OCI-LY1 (cell line): ENCODE data around the gene AAMDC.

Source experiments
- H2AFZ ChIP-seq: fragments of 200-600 bp; sonication (generic), shearing (Covaris generic); 2 replicates; pipeline ENCODE4 v1.6.0; 2014; ENCODE audit warnings: antibody characterized with exemption, mild to moderate bottlenecking, low read length
- H3F3A ChIP-seq: fragments of 200-600 bp; sonication (generic), shearing (Covaris generic); 2 replicates; pipeline ENCODE4 v1.6.0; 2014; ENCODE audit warnings: mild to moderate bottlenecking, antibody characterized with exemption, low read length, moderate library complexity; ENCODE audit not compliant: insufficient read depth
- H3K27ac ChIP-seq: fragments of 200-600 bp; sonication (generic); 2 replicates; pipeline ENCODE4 v1.5.1; 2014; ENCODE audit warnings: low read length, mixed run types, mild to moderate bottlenecking, low read depth; ENCODE audit not compliant: poor library complexity, severe bottlenecking
- H3K27me3 ChIP-seq: fragments of 200-600 bp; sonication (generic); 2 replicates; pipeline ENCODE4 v1.6.0; 2014; ENCODE audit warnings: antibody characterized with exemption, mild to moderate bottlenecking, low read length, moderate library complexity; ENCODE audit not compliant: insufficient read depth
- H3K36me3 ChIP-seq: fragments of 200-600 bp; sonication (generic); 2 replicates; pipeline ENCODE4 v1.6.1; 2014; ENCODE audit warnings: mild to moderate bottlenecking, antibody characterized with exemption, low read length, moderate library complexity, mixed read lengths; ENCODE audit not compliant: insufficient read depth
- H3K4me1 ChIP-seq: fragments of 200-600 bp; sonication (generic); 2 replicates; pipeline ENCODE4 v1.5.1; 2014; ENCODE audit warnings: mild to moderate bottlenecking, low read length, moderate library complexity; ENCODE audit not compliant: insufficient read depth, severe bottlenecking
- H3K4me2 ChIP-seq: fragments of 200-600 bp; sonication (generic), shearing (Covaris generic); 2 replicates; pipeline ENCODE4 v1.6.1; 2014; ENCODE audit warnings: low read length
- H3K4me3 ChIP-seq: fragments of 200-600 bp; sonication (generic); 2 replicates; pipeline ENCODE4 v1.5.1; 2014; ENCODE audit warnings: low read length, low read depth, mild to moderate bottlenecking, mixed read lengths; ENCODE audit not compliant: poor library complexity, severe bottlenecking
- H3K79me2 ChIP-seq: fragments of 200-600 bp; shearing (Covaris generic); 2 replicates; pipeline ENCODE4 v1.6.1; 2016; ENCODE audit warnings: mixed run types, low read length, mixed read lengths; ENCODE audit not compliant: insufficient read depth
- H3K9ac ChIP-seq: fragments of 200-600 bp; sonication (generic), shearing (Covaris generic); 2 replicates; pipeline ENCODE4 v1.6.1; 2014; ENCODE audit warnings: mild to moderate bottlenecking, low read length, mixed read lengths
- H3K9me2 ChIP-seq: fragments of 200-600 bp; sonication (generic), shearing (Covaris generic); 2 replicates; pipeline ENCODE4 v1.6.1; 2014; ENCODE audit warnings: low read depth, mild to moderate bottlenecking, low read length, mixed read lengths
- H3K9me3 ChIP-seq: fragments of 200-600 bp; shearing (Covaris generic); 2 replicates; pipeline ENCODE4 v1.6.1; 2014; ENCODE audit warnings: low read length, mixed read lengths
- H4K20me1 ChIP-seq: fragments of 200-600 bp; sonication (generic), shearing (Covaris generic); 2 replicates; pipeline ENCODE4 v1.6.0; 2016; ENCODE audit warnings: mild to moderate bottlenecking, low read length; ENCODE audit not compliant: insufficient read depth
- CTCF ChIP-seq: fragments of 200-600 bp; sonication (generic), shearing (Covaris generic); IDR thresholded peaks from 2 replicates; pipeline ENCODE4 v1.5.1; 2017; ENCODE audit warnings: mild to moderate bottlenecking, antibody characterized with exemption, low read length, moderate library complexity, mixed read lengths
- EZH2 ChIP-seq: fragments of 200-600 bp; sonication (generic), shearing (Covaris generic); IDR thresholded peaks from 2 replicates; pipeline ENCODE4 v1.8.0; 2017; ENCODE audit warnings: borderline replicate concordance, mixed run types, mild to moderate bottlenecking, antibody characterized with exemption, low read length, moderate library complexity, mixed read lengths

Gene AAMDC

GRCh38 chr11:77783025-77783424, 37.9 kb upstream of the AAMDC start:
- H3K9ac ChIP-seq, result no peak overlapping the region
- no peak overlapping the region for H3K4me3 ChIP-seq
- no peak overlapping the region for H2AFZ ChIP-seq
- no peak overlapping the region for H3K27ac ChIP-seq
- no peaks in the 10 kb centered on the region for H3F3A ChIP-seq
- H3K9me2 ChIP-seq, result no peaks in the 10 kb centered on the region
- no peaks in the 10 kb centered on the region for H4K20me1 ChIP-seq
- no peaks in the 10 kb centered on the region for H3K4me1 ChIP-seq
- no peaks in the 10 kb centered on the region for H3K27me3 ChIP-seq
- no peaks in the 10 kb centered on the region for H3K9me3 ChIP-seq
- H3K4me2 ChIP-seq, result no peak overlapping the region
- peaks cover 59% of the 10 kb centered on the region for H3K79me2 ChIP-seq
- TF ChIP-seq EZH2 (no peak), CTCF (no peak)
- no peaks in the 10 kb centered on the region for H3K36me3 ChIP-seq

DNA sequence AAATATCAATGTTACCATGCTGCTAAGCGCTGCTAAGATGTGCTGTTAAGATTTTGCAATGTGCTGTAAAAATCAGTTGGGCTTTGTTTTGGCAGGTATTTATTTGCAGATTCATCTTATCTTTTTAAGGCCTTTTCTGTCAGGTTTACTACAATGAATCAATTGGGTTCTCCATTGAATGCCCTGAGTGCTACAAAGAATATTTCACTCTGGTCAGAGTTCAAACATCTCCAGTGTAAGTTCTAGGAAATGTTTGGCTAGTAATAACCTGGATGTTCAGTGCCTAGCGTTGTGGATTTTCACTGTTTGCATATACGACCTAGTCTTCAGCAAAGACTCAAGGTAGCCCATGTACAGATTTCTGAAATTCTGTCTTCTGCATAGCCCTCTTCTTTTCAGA, 36.4 kb upstream of the AAMDC start:
- TF ChIP-seq EZH2, result no peak
- no peak for TF ChIP-seq CTCF
- H3K9ac ChIP-seq, result no peak overlapping the region
- H3K9me3 ChIP-seq, result no peaks in the 10 kb centered on the region
- H3K36me3 ChIP-seq, result no peaks in the 10 kb centered on the region
- no peak overlapping the region for H3K4me2 ChIP-seq
- no peak overlapping the region for H3K4me3 ChIP-seq
- no peaks in the 10 kb centered on the region for H3K27me3 ChIP-seq
- no peaks in the 10 kb centered on the region for H4K20me1 ChIP-seq
- no peaks in the 10 kb centered on the region for H3K4me1 ChIP-seq
- no peak overlapping the region for H3K27ac ChIP-seq
- no peak overlapping the region for H2AFZ ChIP-seq
- no peaks in the 10 kb centered on the region for H3K9me2 ChIP-seq
- H3F3A ChIP-seq, result no peaks in the 10 kb centered on the region
- peaks cover 65% of the 10 kb centered on the region for H3K79me2 ChIP-seq

GRCh38 chr11:77789061-77789730, 31.7 kb upstream of the AAMDC start:
- H3K9me3 ChIP-seq, result peaks cover 8% of the 10 kb centered on the region
- no peaks in the 10 kb centered on the region for H3K9me2 ChIP-seq
- H3K9ac ChIP-seq, result no peak overlapping the region
- H3K36me3 ChIP-seq, result peaks cover 19% of the 10 kb centered on the region
- no peak overlapping the region for H2AFZ ChIP-seq
- no peak overlapping the region for H3K27ac ChIP-seq
- H3K27me3 ChIP-seq, result no peaks in the 10 kb centered on the region
- H3K4me3 ChIP-seq, result no peak overlapping the region
- H3K79me2 ChIP-seq, result peaks cover 60% of the 10 kb centered on the region
- no peak overlapping the region for H3K4me2 ChIP-seq
- TF ChIP-seq EZH2 (no peak), CTCF (no peak)
- H3F3A ChIP-seq, result no peaks in the 10 kb centered on the region
- no peaks in the 10 kb centered on the region for H4K20me1 ChIP-seq
- no peaks in the 10 kb centered on the region for H3K4me1 ChIP-seq
